ENCODE results near the gene ESYT1. TPM values are rescaled to one million over a fixed set of nuclear protein-coding genes. Genes with fewer than 3 reads are reported as not detected.

ESYT1 gene
- total and polyA plus RNA-seq, 9 of the 15 experiments (the other 6 are each of a cell fraction or from before 2014, with no cell fraction given): 132 to 420 (median 164) TPM

DNA sequence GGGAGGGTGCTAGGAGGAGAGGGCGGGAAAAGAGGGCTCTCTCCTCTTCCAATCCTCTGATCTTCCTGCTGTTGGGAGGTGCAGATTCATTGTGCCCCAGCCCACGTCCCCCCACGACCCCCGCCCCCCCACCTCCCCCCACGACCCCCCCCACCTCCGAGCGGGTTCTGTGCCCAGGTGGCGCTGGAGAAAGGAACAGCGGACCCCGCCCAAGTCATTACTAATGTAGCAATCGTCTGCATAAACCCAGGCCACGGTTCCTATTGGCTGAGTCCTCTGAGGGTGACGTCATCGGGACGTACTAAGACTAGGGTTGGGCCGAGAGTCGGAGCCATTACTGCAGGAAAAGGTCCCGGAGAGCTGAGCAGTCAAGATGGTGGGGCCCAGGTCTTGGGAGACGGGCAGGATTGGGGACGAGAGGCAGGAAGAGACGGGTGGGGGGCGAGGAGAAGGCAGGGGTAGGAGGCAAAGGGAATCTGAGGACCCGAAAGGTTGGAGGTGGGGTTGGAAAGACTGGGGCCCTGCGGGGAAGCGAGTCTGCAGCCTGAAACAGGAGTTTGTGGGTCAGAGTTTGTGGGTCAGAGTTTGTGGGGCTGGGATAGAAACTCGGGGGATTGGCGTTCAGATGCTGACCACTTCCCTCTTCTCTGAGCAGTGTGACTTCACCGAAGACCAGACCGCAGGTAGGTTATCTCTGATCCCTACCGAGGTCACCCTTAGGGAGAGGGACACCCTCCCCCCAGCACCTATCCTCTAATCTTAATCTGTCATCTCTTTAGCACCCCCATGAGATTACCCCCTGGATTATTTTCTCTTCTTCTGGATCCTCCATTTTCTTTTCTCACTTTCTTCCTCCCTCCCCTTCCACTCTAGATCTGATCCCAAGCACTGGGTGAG is 30.2 kb downstream of the ESYT1 start, which contains the start of gene MYL6 (continued):
- TF ChIP-seq, protein P1, sequence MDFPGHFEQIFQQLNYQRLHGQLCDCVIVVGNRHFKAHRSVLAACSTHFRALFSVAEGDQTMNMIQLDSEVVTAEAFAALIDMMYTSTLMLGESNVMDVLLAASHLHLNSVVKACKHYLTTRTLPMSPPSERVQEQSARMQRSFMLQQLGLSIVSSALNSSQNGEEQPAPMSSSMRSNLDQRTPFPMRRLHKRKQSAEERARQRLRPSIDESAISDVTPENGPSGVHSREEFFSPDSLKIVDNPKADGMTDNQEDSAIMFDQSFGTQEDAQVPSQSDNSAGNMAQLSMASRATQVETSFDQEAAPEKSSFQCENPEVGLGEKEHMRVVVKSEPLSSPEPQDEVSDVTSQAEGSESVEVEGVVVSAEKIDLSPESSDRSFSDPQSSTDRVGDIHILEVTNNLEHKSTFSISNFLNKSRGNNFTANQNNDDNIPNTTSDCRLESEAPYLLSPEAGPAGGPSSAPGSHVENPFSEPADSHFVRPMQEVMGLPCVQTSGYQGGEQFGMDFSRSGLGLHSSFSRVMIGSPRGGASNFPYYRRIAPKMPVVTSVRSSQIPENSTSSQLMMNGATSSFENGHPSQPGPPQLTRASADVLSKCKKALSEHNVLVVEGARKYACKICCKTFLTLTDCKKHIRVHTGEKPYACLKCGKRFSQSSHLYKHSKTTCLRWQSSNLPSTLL (IDR thresholded peaks at IDR 0.05): no peak
- TF ChIP-seq, protein P2, sequence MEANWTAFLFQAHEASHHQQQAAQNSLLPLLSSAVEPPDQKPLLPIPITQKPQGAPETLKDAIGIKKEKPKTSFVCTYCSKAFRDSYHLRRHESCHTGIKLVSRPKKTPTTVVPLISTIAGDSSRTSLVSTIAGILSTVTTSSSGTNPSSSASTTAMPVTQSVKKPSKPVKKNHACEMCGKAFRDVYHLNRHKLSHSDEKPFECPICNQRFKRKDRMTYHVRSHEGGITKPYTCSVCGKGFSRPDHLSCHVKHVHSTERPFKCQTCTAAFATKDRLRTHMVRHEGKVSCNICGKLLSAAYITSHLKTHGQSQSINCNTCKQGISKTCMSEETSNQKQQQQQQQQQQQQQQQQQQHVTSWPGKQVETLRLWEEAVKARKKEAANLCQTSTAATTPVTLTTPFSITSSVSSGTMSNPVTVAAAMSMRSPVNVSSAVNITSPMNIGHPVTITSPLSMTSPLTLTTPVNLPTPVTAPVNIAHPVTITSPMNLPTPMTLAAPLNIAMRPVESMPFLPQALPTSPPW (CRISPR knock-in tag; IDR thresholded peaks at IDR 0.05): peak; percentile 92
- TF ChIP-seq, protein P3, sequence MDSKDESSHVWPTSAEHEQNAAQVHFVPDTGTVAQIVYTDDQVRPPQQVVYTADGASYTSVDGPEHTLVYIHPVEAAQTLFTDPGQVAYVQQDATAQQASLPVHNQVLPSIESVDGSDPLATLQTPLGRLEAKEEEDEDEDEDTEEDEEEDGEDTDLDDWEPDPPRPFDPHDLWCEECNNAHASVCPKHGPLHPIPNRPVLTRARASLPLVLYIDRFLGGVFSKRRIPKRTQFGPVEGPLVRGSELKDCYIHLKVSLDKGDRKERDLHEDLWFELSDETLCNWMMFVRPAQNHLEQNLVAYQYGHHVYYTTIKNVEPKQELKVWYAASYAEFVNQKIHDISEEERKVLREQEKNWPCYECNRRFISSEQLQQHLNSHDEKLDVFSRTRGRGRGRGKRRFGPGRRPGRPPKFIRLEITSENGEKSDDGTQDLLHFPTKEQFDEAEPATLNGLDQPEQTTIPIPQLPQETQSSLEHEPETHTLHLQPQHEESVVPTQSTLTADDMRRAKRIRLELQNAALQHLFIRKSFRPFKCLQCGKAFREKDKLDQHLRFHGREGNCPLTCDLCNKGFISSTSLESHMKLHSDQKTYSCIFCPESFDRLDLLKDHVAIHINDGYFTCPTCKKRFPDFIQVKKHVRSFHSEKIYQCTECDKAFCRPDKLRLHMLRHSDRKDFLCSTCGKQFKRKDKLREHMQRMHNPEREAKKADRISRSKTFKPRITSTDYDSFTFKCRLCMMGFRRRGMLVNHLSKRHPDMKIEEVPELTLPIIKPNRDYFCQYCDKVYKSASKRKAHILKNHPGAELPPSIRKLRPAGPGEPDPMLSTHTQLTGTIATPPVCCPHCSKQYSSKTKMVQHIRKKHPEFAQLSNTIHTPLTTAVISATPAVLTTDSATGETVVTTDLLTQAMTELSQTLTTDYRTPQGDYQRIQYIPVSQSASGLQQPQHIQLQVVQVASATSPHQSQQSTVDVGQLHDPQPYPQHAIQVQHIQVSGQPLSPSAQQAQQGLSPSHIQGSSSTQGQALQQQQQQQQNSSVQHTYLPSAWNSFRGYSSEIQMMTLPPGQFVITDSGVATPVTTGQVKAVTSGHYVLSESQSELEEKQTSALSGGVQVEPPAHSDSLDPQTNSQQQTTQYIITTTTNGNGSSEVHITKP (IDR thresholded peaks at IDR 0.05; ENCODE audit: partially characterized antibody): peak; percentile 96
- TF ChIP-seq, protein P4, sequence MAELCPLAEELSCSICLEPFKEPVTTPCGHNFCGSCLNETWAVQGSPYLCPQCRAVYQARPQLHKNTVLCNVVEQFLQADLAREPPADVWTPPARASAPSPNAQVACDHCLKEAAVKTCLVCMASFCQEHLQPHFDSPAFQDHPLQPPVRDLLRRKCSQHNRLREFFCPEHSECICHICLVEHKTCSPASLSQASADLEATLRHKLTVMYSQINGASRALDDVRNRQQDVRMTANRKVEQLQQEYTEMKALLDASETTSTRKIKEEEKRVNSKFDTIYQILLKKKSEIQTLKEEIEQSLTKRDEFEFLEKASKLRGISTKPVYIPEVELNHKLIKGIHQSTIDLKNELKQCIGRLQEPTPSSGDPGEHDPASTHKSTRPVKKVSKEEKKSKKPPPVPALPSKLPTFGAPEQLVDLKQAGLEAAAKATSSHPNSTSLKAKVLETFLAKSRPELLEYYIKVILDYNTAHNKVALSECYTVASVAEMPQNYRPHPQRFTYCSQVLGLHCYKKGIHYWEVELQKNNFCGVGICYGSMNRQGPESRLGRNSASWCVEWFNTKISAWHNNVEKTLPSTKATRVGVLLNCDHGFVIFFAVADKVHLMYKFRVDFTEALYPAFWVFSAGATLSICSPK (IDR thresholded peaks at IDR 0.05; ENCODE audit: borderline replicate concordance): peak; percentile 83; the same call in 1 of the 2 replicates
- TF ChIP-seq GTF2F1 (IDR thresholded peaks at IDR 0.05; ENCODE audit: low read depth, low read length) (no peak), CREB5 (CRISPR knock-in tag; IDR thresholded peaks at IDR 0.05) (peak; percentile 92), SIN3A (IDR thresholded peaks at IDR 0.05; ENCODE audit: borderline replicate concordance in 2 of 2, control insufficient read depth in 1 of 2, low read depth in 2 of 2, low read length in 2 of 2) (peak; percentile 32 to 34; a peak in 1 of 4 replicates), MTA2 (IDR thresholded peaks at IDR 0.05; ENCODE audit: low read depth) (no peak), ZNF444 (CRISPR knock-in tag; IDR thresholded peaks at IDR 0.05) (no peak), E2F6 (IDR thresholded peaks at IDR 0.05; ENCODE audit: borderline replicate concordance in 1 of 2, extremely low read depth in 1 of 2, insufficient read depth in 1 of 2, insufficient read length in 1 of 2, low read depth in 1 of 2, low read length in 1 of 2, poor library complexity in 1 of 2, severe bottlenecking in 1 of 2) (no peak)
- TF ChIP-seq, protein P5, sequence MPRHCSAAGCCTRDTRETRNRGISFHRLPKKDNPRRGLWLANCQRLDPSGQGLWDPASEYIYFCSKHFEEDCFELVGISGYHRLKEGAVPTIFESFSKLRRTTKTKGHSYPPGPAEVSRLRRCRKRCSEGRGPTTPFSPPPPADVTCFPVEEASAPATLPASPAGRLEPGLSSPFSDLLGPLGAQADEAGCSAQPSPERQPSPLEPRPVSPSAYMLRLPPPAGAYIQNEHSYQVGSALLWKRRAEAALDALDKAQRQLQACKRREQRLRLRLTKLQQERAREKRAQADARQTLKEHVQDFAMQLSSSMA (CRISPR knock-in tag; IDR thresholded peaks at IDR 0.05): peak; percentile 72; the same call in 1 of the 2 replicates

Measured in K562 (cell line).